H9 (cell line): Measurements from ENCODE around the gene GPHN. TPM values are rescaled to one million over a fixed set of nuclear protein-coding genes. Genes with fewer than 3 reads are reported as not detected.

Experiments
- DNase-seq: peaks from one replicate; pipeline ENCODE4 v3.0.0-alpha.2; 2017
- H2AFZ ChIP-seq: one replicate; pipeline ENCODE4 v1.6.1; 2013; ENCODE audit warnings: mild to moderate bottlenecking, low read length, control low read depth, moderate library complexity
- H2AK5ac ChIP-seq: 2 replicates; pipeline ENCODE4 v1.6.1; 2013; ENCODE audit warnings: low read length, control low read depth, mixed read lengths; ENCODE audit not compliant: insufficient read length
- H2BK120ac ChIP-seq: one replicate; pipeline ENCODE4 v1.6.1; 2013; ENCODE audit warnings: low read depth, mild to moderate bottlenecking, low read length, control low read depth, inconsistent platforms; ENCODE audit not compliant: poor library complexity, severe bottlenecking
- H2BK12ac ChIP-seq: 2 replicates; pipeline ENCODE4 v1.6.1; 2013; ENCODE audit warnings: low read length, control low read depth, mixed read lengths, low read depth; ENCODE audit not compliant: insufficient read length
- H2BK15ac ChIP-seq: 2 replicates; pipeline ENCODE4 v1.6.1; 2013; ENCODE audit warnings: low read depth, low read length, control low read depth
- H2BK20ac ChIP-seq: one replicate; pipeline ENCODE4 v1.6.1; 2013; ENCODE audit warnings: low read depth, mild to moderate bottlenecking, low read length, control low read depth, inconsistent platforms; ENCODE audit not compliant: poor library complexity, severe bottlenecking
- H2BK5ac ChIP-seq: 2 replicates; pipeline ENCODE4 v1.6.1; 2013; ENCODE audit warnings: low read length, control low read depth, mixed read lengths; ENCODE audit not compliant: insufficient read length
- H3K14ac ChIP-seq: 2 replicates; pipeline ENCODE4 v1.6.1; 2013; ENCODE audit warnings: low read length, control low read depth; ENCODE audit not compliant: insufficient read depth
- H3K18ac ChIP-seq: 2 replicates; pipeline ENCODE4 v1.6.1; 2013; ENCODE audit warnings: low read depth, mild to moderate bottlenecking, mixed read lengths, low read length, control low read depth; ENCODE audit not compliant: insufficient read length
- H3K23ac ChIP-seq: 2 replicates; pipeline ENCODE4 v1.6.1; 2013; ENCODE audit warnings: low read length, control low read depth, mixed read lengths, low read depth; ENCODE audit not compliant: insufficient read length
- H3K23me2 ChIP-seq: 2 replicates; pipeline ENCODE4 v1.6.1; 2013; ENCODE audit warnings: low read depth, mild to moderate bottlenecking, mixed read lengths, low read length, control low read depth; ENCODE audit not compliant: insufficient read length, poor library complexity, severe bottlenecking
- H3K27ac ChIP-seq: 2 replicates; pipeline ENCODE4 v1.5.1; 2013; ENCODE audit warnings: low read length, control low read depth, mixed read lengths, low read depth; ENCODE audit not compliant: insufficient read length
- H3K27me3 ChIP-seq: 2 replicates; pipeline ENCODE4 v1.6.1; 2013; ENCODE audit warnings: low read length, control low read depth, inconsistent platforms; ENCODE audit not compliant: insufficient read depth
- H3K4ac ChIP-seq: 2 replicates; pipeline ENCODE4 v1.6.1; 2013; ENCODE audit warnings: low read depth, mild to moderate bottlenecking, control low read depth, inconsistent platforms, low read length, moderate library complexity
- H3K4me1 ChIP-seq: 2 replicates; pipeline ENCODE4 v1.6.1; 2013; ENCODE audit warnings: low read length, control low read depth, inconsistent platforms; ENCODE audit not compliant: insufficient read depth
- H3K4me2 ChIP-seq: 2 replicates; pipeline ENCODE4 v1.6.1; 2013; ENCODE audit warnings: low read length, control low read depth, mixed read lengths; ENCODE audit not compliant: insufficient read length, insufficient read depth
- H3K56ac ChIP-seq: 2 replicates; pipeline ENCODE4 v1.6.1; 2013; ENCODE audit warnings: low read depth, mild to moderate bottlenecking, mixed read lengths, low read length, control low read depth; ENCODE audit not compliant: insufficient read length
- H3K79me1 ChIP-seq: 2 replicates; pipeline ENCODE4 v1.6.1; 2013; ENCODE audit warnings: low read depth, mild to moderate bottlenecking, moderate library complexity, low read length, control low read depth, inconsistent platforms; ENCODE audit not compliant: insufficient read depth, poor library complexity, severe bottlenecking
- H3K79me2 ChIP-seq: 2 replicates; pipeline ENCODE4 v1.6.1; 2013; ENCODE audit warnings: low read length, control low read depth, inconsistent platforms; ENCODE audit not compliant: insufficient read depth
- H3K9ac ChIP-seq: 2 replicates; pipeline ENCODE4 v1.6.1; 2013; ENCODE audit warnings: low read length, control low read depth, mixed read lengths; ENCODE audit not compliant: insufficient read length; ENCODE audit errors: extremely low read depth
- H3K9me3 ChIP-seq: one replicate; pipeline ENCODE4 v1.6.1; 2013; ENCODE audit warnings: low read depth, low read length, inconsistent platforms; ENCODE audit not compliant: control insufficient read depth
- H3T11ph ChIP-seq: one replicate; pipeline ENCODE4 v1.6.1; 2013; ENCODE audit warnings: mild to moderate bottlenecking, low read length, control low read depth, inconsistent platforms
- H4K20me1 ChIP-seq: one replicate; pipeline ENCODE4 v1.6.1; 2013; ENCODE audit not compliant: control insufficient read depth, insufficient read length, insufficient read depth
- H4K5ac ChIP-seq: 2 replicates; pipeline ENCODE4 v1.6.1; 2013; ENCODE audit warnings: low read depth, mild to moderate bottlenecking, mixed read lengths, low read length, control low read depth; ENCODE audit not compliant: insufficient read length
- H4K8ac ChIP-seq: replicated peaks from 2 replicates; pipeline ENCODE4 v1.6.1; 2013; ENCODE audit warnings: low read length, control low read depth, mixed read lengths, low read depth; ENCODE audit not compliant: insufficient read length
- H4K91ac ChIP-seq: 2 replicates; pipeline ENCODE4 v1.6.1; 2013; ENCODE audit warnings: low read depth, mild to moderate bottlenecking, moderate library complexity, mixed read lengths, low read length, control low read depth; ENCODE audit not compliant: insufficient read length
- H3K27ac Mint-ChIP-seq, 3 experiments: 2 replicates in 2 of 3; 3 replicates in 1 of 3; pipeline ENCODE4 v1.8.0; 2020 to 2021; ENCODE audit warnings: mixed read lengths in 3 of 3, mild to moderate bottlenecking in 1 of 3, moderate library complexity in 1 of 3
- H3K27me3 Mint-ChIP-seq: 2 replicates; pipeline ENCODE4 v1.8.0; 2021; ENCODE audit warnings: low read depth, mild to moderate bottlenecking, moderate library complexity, mixed read lengths
- H3K36me3 Mint-ChIP-seq, 3 experiments: 2 replicates in 2 of 3; 3 replicates in 1 of 3; pipeline ENCODE4 v1.8.0; 2020 to 2021; ENCODE audit warnings: low read depth in 3 of 3, mixed read lengths in 3 of 3; ENCODE audit not compliant: insufficient read depth in 1 of 3
- H3K4me1 Mint-ChIP-seq, 2 experiments: 2 replicates each; pipeline ENCODE4 v1.8.0; 2020; ENCODE audit warnings: mixed read lengths in 2 of 2
- H3K4me3 Mint-ChIP-seq, 2 experiments: 2 replicates in 1 of 2; 3 replicates in 1 of 2; pipeline ENCODE4 v1.8.0; 2020 to 2021; ENCODE audit warnings: mild to moderate bottlenecking in 2 of 2, mixed read lengths in 2 of 2, moderate library complexity in 1 of 2
- H3K9me3 Mint-ChIP-seq, 2 experiments: 2 replicates in 1 of 2; 3 replicates in 1 of 2; pipeline ENCODE4 v1.8.0; 2020; ENCODE audit warnings: mild to moderate bottlenecking in 2 of 2, mixed read lengths in 2 of 2, moderate library complexity in 1 of 2
- WGBS: extraction: QIAGEN DNeasy Blood & Tissue Kit; methylation state at CpG from one replicate; pipeline ENCODE4 v1.1.7; 2013; ENCODE audit warnings: missing lambda C conversion rate, low lambda C conversion rate, mixed read lengths; ENCODE audit not compliant: insufficient read length; ENCODE audit errors: extremely low coverage; 5-methylcytosine and 5-hydroxymethylcytosine counted together
- total RNA-seq: library from RNA; stranded (reverse); gene quantifications from 2 replicates; pipeline ENCODE4 v1.2.1, GENCODE V29; 2021
- TF ChIP-seq, protein P1 (sequence below): fragments of 200-600 bp; sonication (generic); conservative IDR thresholded peaks from 3 replicates; pipeline ENCODE4 v1.8.0; 2021; ENCODE audit warnings: antibody characterized with exemption, mild to moderate bottlenecking

Gene GPHN
- total RNA-seq, 1 experiment from 2014 or later = 16.1 TPM

DNA sequence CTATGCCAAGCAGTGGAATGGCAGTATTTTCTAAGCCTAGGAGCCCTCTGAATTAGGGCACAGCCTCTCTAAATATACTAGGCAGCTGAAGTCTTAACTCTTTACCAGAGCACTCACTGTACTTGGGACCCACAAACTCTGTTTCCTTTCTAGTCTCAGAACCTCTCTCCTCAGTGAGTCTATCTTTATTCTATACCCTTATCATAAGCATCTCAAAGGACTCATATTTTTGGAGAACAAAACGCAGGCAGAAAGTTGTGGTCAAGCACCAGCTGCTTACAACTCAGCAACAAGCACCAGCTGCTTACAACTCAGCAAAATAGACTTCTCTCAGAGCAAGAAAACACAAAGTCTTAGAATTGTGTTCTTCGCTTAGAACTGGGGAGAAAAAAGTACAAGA, 20.8 kb upstream of the GPHN start:
- H3T11ph ChIP-seq = no peak overlapping the region
- Mint-ChIP-seq H3K4me1 (no peaks in the 10 kb centered on the region), H3K36me3 (no peaks in the 10 kb centered on the region), H3K27ac (no peak overlapping the region), H3K27me3 (no peaks in the 10 kb centered on the region; the same call in 1 of the 2 replicates), H3K4me3 (no peak overlapping the region), H3K9me3 (no peaks in the 10 kb centered on the region)
- no peak overlapping the region for H2BK12ac ChIP-seq
- no peak overlapping the region for H3K4ac ChIP-seq
- DNase-seq = no peak
- H2BK15ac ChIP-seq = no peak overlapping the region
- no peak overlapping the region for H3K18ac ChIP-seq
- H2BK20ac ChIP-seq = no peak overlapping the region
- H2AK5ac ChIP-seq = no peak overlapping the region
- no peak overlapping the region for H3K9ac ChIP-seq
- H3K27ac ChIP-seq = no peak overlapping the region
- H3K23me2 ChIP-seq = no peaks in the 10 kb centered on the region
- no peaks in the 10 kb centered on the region for H3K79me1 ChIP-seq
- no peak overlapping the region for H4K5ac ChIP-seq
- no peak overlapping the region for H4K8ac ChIP-seq
- H3K14ac ChIP-seq = no peak overlapping the region
- H2BK5ac ChIP-seq = no peak overlapping the region
- H3K4me1 ChIP-seq = no peaks in the 10 kb centered on the region
- H4K20me1 ChIP-seq = no peaks in the 10 kb centered on the region
- no peak overlapping the region for H3K23ac ChIP-seq
- TF ChIP-seq, protein P1, sequence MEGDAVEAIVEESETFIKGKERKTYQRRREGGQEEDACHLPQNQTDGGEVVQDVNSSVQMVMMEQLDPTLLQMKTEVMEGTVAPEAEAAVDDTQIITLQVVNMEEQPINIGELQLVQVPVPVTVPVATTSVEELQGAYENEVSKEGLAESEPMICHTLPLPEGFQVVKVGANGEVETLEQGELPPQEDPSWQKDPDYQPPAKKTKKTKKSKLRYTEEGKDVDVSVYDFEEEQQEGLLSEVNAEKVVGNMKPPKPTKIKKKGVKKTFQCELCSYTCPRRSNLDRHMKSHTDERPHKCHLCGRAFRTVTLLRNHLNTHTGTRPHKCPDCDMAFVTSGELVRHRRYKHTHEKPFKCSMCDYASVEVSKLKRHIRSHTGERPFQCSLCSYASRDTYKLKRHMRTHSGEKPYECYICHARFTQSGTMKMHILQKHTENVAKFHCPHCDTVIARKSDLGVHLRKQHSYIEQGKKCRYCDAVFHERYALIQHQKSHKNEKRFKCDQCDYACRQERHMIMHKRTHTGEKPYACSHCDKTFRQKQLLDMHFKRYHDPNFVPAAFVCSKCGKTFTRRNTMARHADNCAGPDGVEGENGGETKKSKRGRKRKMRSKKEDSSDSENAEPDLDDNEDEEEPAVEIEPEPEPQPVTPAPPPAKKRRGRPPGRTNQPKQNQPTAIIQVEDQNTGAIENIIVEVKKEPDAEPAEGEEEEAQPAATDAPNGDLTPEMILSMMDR = no peak
- H3K79me2 ChIP-seq = no peaks in the 10 kb centered on the region
- no peak overlapping the region for H4K91ac ChIP-seq
- H2BK120ac ChIP-seq = no peak overlapping the region
- H2AFZ ChIP-seq = no peak overlapping the region
- H3K9me3 ChIP-seq = no peaks in the 10 kb centered on the region
- no CpG with 5 or more reads among the region's 2 CpGs for WGBS
- no peak overlapping the region for H3K56ac ChIP-seq
- H3K27me3 ChIP-seq = no peaks in the 10 kb centered on the region
- no peak overlapping the region for H3K4me2 ChIP-seq
